ENCODE data around the gene FXYD6.

Gene FXYD6

DNA sequence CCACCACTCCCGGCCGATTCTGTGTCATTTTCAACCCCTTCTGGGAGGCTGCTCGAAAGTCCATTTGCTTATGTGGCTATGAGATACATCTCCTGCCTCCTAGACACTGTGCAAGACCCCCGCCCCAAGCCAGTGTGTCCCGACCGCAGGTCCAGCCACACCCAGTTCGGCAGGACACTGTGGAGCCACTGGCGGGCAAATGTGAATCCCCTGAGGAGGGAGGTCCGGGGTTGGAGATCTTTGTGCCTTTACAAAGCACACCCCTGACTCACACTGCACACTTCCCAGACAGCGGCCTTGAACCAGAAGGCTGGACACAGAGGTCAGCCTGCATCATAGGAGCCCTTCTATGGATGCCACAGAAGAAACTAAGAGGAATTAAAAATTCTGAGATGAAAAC lies 17.4 kb downstream of the FXYD6 start:
- no peaks in the 10 kb centered on the region for H3K79me2 ChIP-seq (ENCODE audit: insufficient read depth, low read length)
- TF ChIP-seq CTCF (IDR thresholded peaks at IDR 0.05; ENCODE audit: insufficient read depth, low read length, poor library complexity, severe bottlenecking) (no peak), EZH2phosphoT487 (conservative IDR thresholded peaks at IDR 0.05; ENCODE audit: low read length) (no peak)
- no peak overlapping the region for H3K9ac ChIP-seq (ENCODE audit: low read length)

GRCh38 chr11:117857734-117858414 lies 18.6 kb downstream of the FXYD6 start:
- no peaks in the 10 kb centered on the region for H3K79me2 ChIP-seq (ENCODE audit: insufficient read depth, low read length)
- no peaks in the 10 kb centered on the region for H4K20me1 ChIP-seq (ENCODE audit: low read depth, low read length)
- no peak overlapping the region for H3K27ac ChIP-seq (ENCODE audit: low read depth, low read length)
- H3K27me3 ChIP-seq (ENCODE audit: low read length) = no peaks in the 10 kb centered on the region
- H3F3A ChIP-seq (ENCODE audit: insufficient read depth) = no peaks in the 10 kb centered on the region
- H3K36me3 ChIP-seq (ENCODE audit: low read length) = no peaks in the 10 kb centered on the region
- H3K4me3 ChIP-seq (ENCODE audit: insufficient read depth, low read length, poor library complexity, severe bottlenecking) = no peak overlapping the region
- no peaks in the 10 kb centered on the region for H3K9me3 ChIP-seq (ENCODE audit: insufficient read depth, low read length)
- no peak overlapping the region for H3K9ac ChIP-seq (ENCODE audit: low read length)
- no peak overlapping the region for H3K4me2 ChIP-seq (ENCODE audit: low read depth, low read length, poor library complexity, severe bottlenecking)
- TF ChIP-seq CTCF (IDR thresholded peaks at IDR 0.05; ENCODE audit: insufficient read depth, low read length, poor library complexity, severe bottlenecking) (no peak), EZH2phosphoT487 (conservative IDR thresholded peaks at IDR 0.05; ENCODE audit: low read length) (no peak)
- H2AFZ ChIP-seq (ENCODE audit: low read depth, low read length, severe bottlenecking) = no peak overlapping the region
- no peaks in the 10 kb centered on the region for H3K9me2 ChIP-seq (replicated peaks; ENCODE audit: insufficient read depth, low read length)

More for the DNA sequence above, 17.4 kb downstream of the FXYD6 start:
- H3K27me3 ChIP-seq (ENCODE audit: low read length) = no peaks in the 10 kb centered on the region
- H3K36me3 ChIP-seq (ENCODE audit: low read length) = no peaks in the 10 kb centered on the region
- no peaks in the 10 kb centered on the region for H3F3A ChIP-seq (ENCODE audit: insufficient read depth)
- H2AFZ ChIP-seq (ENCODE audit: low read depth, low read length, severe bottlenecking) = no peak overlapping the region
- H3K4me2 ChIP-seq (ENCODE audit: low read depth, low read length, poor library complexity, severe bottlenecking) = no peak overlapping the region
- no peak overlapping the region for H3K4me3 ChIP-seq (ENCODE audit: insufficient read depth, low read length, poor library complexity, severe bottlenecking)
- no peaks in the 10 kb centered on the region for H3K9me2 ChIP-seq (replicated peaks; ENCODE audit: insufficient read depth, low read length)
- no peaks in the 10 kb centered on the region for H4K20me1 ChIP-seq (ENCODE audit: low read depth, low read length)
- H3K9me3 ChIP-seq (ENCODE audit: insufficient read depth, low read length) = no peaks in the 10 kb centered on the region
- H3K27ac ChIP-seq (ENCODE audit: low read depth, low read length) = no peak overlapping the region

- H3K9me3 ChIP-seq (ENCODE audit: insufficient read depth, low read length) = no peaks in the 10 kb centered on the region
- H3K36me3 ChIP-seq (ENCODE audit: low read length) = no peaks in the 10 kb centered on the region
- no peak overlapping the region for H3K9ac ChIP-seq (ENCODE audit: low read length)
- no peaks in the 10 kb centered on the region for H4K20me1 ChIP-seq (ENCODE audit: low read depth, low read length)
- H3K27me3 ChIP-seq (ENCODE audit: low read length) = no peaks in the 10 kb centered on the region
- TF ChIP-seq CTCF (IDR thresholded peaks at IDR 0.05; ENCODE audit: insufficient read depth, low read length, poor library complexity, severe bottlenecking) = no peak
- TF ChIP-seq EZH2phosphoT487 (conservative IDR thresholded peaks at IDR 0.05; ENCODE audit: low read length) = no peak
- H3K79me2 ChIP-seq (ENCODE audit: insufficient read depth, low read length) = no peaks in the 10 kb centered on the region
- H3K4me2 ChIP-seq (ENCODE audit: low read depth, low read length, poor library complexity, severe bottlenecking) = no peak overlapping the region
- no peak overlapping the region for H3K4me3 ChIP-seq (ENCODE audit: insufficient read depth, low read length, poor library complexity, severe bottlenecking)
- H2AFZ ChIP-seq (ENCODE audit: low read depth, low read length, severe bottlenecking) = no peak overlapping the region
- H3K9me2 ChIP-seq (replicated peaks; ENCODE audit: insufficient read depth, low read length) = no peaks in the 10 kb centered on the region
- no peak overlapping the region for H3K27ac ChIP-seq (ENCODE audit: low read depth, low read length)
- H3F3A ChIP-seq (ENCODE audit: insufficient read depth) = no peaks in the 10 kb centered on the region
Observed at GRCh38 chr11:117855912-117856651, 20.4 kb downstream of the FXYD6 start.

Data from SU-DHL-6 (cell line).